HG02642 (cell line): ENCODE results near the gene GRB7.
"Not testable (repeated sequence)": the region's sequence is repeated elsewhere in the genome, so short reads cannot be mapped to it uniquely, and the experiment has no call there.

Source experiments
- ATAC-seq: cut with Tn5 transposase; IDR thresholded peaks from one replicate; pipeline ENCODE4 v1.9.1; 2021; ENCODE audit warnings: mild to moderate bottlenecking; ENCODE audit not compliant: unreplicated experiment, poor library complexity

The GRB7 gene

DNA sequence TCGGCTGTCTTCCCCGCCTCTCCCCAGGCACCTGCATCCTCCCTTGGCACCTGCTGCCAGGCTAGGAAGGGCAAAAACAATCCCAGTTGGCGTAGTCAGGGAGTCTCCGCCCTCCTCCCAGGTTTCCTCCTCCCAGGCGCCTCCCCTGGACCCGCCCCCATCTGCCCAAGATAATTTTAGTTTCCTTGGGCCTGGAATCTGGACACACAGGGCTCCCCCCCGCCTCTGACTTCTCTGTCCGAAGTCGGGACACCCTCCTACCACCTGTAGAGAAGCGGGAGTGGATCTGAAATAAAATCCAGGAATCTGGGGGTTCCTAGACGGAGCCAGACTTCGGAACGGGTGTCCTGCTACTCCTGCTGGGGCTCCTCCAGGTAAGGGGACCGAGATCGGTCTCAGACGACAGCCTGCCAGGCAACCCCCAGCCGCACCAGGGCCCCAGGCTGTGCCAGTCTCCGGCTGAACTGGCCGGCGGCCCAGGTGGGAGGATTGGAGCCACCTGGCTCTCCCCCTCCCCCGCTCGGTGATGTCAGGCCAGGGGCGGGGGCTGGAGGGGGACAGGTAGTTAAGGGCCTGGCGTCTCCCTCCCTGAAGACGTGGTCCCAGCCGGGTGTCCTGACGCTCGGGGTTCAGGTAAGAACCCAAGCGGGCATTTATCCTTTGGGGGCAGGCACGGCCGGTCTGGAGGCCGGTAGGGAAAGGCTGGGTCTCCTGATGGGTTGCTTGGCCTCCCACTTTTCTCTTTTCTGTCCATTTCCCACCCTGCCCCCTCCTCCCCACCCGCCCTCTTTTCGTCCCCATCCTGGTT lies at the start of gene GRB7:
TSS of gene GRB7 (plus strand) at position 179 of the 808 bp plus-strand sequence. CDS start 4,364 bp downstream, outside the sequence.
- no peak for ATAC-seq

DNA sequence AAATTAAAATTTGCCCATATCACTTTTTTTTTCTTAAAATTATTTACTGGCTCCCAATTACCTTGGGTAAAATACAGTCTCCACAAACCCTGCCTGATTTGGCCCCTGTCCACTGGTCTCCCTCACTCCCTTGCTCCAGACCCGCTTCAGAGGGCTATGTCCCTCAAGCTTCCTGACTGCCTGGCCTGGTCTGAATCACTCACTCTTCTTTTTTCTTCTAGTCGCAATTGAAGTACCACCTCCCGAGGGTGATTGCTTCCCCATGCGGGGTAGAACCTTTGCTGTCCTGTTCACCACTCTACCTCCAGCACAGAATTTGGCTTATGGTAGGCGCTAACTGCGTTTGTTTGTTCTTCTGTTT lies 49.3 kb upstream of the GRB7 start:
- ATAC-seq: no peak

- no peak for ATAC-seq
These were observed 48.8 kb upstream of the GRB7 start for GRCh38 chr17:39688945-39689344.

GRCh38 chr17:39694593-39694992 lies 43.1 kb upstream of the GRB7 start:
- ATAC-seq: no peak

DNA sequence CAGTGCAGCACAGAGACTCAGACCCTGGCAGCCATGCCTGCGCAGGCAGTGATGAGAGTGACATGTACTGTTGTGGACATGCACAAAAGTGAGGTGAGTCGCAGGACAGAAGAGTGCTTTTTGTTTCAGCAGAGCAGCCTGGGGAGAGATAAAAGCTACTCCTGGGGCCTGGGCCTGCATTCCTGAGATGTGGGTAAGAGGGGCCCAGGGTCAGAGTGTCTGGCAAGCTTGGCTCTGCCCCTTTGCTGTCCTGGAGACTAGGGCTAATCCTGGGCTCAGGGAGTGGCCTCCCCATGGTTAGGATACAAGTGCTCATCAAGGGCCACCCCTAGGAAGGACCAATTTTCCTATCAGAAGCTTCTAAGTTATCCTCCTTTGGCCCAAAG lies 42.7 kb upstream of the GRB7 start:
- ATAC-seq: no peak

DNA sequence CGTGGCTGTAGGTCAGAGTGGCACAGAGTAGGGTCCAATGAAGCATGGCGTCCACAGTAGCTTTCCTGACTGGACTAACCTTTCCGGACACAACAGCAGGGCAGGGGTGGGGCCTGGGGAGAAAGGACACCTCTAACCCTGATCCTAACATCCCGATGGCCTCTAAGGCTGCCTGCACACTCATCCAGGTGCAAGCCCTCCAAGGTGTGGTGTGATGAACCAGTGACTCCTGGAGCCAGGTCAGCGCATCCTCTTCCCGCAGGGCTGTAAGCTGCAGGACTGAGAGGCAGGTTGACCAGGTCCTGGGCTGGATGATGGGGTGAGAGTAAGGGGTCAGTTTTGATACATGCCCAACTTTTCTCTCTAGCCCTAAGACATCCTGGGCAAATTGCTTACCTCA lies 41.0 kb upstream of the GRB7 start:
- ATAC-seq: no peak

GRCh38 chr17:39697961-39698360 lies 39.8 kb upstream of the GRB7 start:
- no peak for ATAC-seq

DNA sequence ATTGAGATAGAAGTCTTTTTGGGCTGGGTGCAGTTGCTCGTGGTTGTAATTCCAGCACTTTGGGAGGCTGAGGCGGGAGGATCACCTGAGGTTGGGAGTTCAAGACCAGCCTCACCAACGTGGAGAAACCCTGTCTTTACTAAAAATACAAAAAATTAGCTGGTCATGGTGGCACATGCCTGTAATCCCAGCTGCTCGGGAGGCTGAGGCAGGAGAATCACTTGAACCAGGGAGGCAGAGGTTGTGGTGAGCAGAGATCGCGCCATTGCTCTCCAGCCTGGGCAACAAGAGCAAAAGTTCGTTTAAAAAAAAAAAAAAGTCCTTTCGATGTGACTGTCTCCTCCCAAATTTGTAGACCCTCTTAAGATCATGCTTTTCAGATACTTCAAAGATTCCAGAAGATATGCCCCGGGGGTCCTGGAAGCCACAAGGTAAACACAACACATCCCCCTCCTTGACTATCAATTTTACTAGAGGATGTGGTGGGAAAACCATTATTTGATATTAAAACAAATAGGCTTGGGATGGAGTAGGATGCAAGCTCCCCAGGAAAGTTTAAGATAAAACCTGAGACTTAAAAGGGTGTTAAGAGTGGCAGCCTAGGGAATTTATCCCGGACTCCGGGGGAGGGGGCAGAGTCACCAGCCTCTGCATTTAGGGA lies 38.5 kb upstream of the GRB7 start:
- ATAC-seq: not testable (repeated sequence)

DNA sequence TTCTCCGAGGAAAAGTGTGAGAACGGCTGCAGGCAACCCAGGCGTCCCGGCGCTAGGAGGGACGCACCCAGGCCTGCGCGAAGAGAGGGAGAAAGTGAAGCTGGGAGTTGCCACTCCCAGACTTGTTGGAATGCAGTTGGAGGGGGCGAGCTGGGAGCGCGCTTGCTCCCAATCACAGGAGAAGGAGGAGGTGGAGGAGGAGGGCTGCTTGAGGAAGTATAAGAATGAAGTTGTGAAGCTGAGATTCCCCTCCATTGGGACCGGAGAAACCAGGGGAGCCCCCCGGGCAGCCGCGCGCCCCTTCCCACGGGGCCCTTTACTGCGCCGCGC lies 38.0 kb upstream of the GRB7 start, which contains the start of gene ERBB2:
TSS of gene ERBB2 (plus strand) at position 247 of the 330 bp plus-strand sequence. CDS start 175 bp downstream, outside the sequence.
- ATAC-seq: no peak

DNA sequence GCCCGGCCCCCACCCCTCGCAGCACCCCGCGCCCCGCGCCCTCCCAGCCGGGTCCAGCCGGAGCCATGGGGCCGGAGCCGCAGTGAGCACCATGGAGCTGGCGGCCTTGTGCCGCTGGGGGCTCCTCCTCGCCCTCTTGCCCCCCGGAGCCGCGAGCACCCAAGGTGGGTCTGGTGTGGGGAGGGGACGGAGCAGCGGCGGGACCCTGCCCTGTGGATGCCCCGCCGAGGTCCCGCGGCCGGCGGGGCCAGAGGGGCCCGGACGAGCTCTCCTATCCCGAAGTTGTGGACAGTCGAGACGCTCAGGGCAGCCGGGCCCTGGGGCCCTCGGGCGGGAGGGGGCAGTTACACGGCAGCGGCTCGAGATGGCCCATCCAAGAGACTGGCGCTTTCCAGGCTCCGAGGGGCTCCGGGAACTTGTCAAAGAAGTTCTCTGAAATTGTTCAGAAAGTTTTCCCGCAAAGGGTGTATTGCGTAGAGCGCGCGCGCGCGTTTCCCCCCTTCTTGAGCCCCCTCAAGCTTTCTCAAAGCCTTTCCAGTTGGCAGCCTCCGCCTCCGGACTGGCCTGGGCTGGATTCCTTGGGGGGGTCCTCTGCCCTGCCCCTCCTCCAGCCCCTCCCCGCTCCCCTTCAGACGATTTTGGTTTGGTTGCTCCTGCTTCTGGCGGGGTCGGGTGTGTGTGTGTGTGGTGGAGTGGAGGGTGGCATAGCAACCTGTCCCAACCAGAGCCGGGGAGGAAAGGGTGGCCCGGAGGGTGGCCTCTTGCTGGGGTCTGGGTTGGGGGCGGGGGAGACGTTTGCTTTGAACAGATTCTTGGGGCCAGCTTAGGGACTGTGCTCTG lies 37.4 kb upstream of the GRB7 start:
- ATAC-seq: no peak

- ATAC-seq: no peak
These were observed 36.5 kb upstream of the GRB7 start for GRCh38 chr17:39701012-39701783.

DNA sequence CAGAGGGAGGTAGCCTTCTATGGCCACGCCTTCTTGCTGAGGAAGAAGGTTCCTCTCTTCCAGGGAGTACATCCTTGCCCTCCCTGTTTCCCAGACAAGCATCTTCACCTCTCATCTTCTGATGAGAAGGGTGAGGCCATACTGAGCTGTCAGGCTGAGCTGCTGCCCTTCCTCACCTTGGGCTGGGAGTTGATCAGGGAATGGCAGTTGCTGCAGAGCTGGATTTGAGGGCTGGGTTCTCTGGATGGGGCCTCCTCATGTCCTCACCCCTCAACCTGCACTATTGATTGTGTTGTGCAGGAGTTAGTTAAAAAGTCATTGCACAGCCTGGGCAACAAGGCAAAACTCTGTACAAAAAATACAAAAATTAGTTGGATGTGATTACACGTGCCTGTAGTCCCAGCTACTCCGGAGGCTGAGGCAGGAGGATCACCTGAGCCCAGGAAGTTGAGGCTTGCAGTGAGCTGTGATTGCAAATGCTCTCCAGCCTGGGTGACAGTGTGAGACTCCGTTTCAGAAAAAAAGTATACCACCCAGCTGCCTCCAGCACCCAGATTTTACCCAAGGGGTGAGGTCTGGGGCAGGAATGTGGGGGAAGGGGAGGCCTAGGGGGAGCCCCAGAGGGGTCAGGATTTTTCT lies 35.8 kb upstream of the GRB7 start:
- no peak for ATAC-seq

DNA sequence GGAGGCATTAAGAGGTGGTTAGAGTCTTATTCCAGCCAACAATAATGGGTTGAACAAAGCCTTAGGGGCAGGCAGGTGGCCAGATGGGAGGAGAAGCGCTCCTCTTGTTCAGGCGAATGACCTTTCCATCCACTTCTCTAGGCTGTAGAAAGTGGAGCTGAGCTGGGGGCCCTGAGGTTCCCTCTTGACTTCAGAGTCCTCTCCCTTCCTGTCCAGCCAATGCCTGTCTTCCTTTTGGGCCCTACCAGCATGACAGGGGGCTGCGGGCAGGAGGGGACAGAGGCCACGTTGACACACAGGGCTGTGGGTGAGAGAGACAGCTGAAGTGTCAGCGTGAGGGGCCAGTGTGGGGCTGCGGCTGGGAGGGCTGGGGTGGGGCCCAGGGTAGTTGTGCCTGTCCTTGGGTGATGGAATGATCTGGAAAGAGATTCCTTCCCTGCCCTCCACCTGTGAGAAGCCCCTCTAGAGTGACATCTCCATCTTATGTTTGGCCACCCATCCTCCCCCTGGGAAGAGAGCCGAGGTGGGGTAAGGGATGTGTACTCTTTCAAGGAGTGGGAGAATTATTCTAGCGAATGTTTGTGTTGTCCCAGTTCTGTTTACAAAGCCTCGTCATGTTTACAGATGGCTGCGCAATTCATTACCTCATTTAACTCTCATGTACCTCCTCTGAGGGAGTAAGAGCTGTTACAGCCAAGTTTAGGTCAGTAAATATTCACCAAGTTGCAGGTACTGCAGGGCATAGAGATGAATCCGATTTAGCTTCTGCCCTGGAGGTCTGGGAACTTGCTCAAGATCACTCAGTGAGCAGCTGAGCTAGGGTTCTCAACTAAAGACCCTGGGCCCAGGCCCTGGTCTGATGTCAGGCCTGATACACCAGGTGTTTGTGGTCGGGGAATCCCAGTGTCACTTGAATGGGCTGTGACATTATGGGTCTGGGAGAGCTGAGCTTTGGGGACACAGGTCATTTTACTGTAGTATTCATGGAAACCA lies 34.5 kb upstream of the GRB7 start:
- no peak for ATAC-seq

DNA sequence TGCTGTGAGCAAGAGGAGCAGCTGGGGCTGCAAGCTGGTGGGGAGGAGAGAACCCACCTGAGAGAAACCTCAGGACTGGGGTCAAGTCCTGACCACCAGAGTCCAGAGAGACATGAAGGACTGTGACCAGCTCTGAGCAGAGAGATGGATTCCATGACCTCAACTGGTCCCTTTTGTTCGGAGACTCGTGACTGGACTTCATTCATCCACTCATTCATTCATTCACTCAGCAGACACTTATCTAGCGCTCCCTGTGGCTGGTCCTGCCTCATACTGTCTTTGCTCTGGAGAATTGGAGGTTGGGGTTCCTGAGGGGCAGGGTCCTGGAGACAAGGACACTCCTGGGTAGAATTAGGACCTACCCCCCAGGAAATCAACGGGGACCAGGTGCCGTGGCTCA lies 33.8 kb upstream of the GRB7 start:
- ATAC-seq: no peak

DNA sequence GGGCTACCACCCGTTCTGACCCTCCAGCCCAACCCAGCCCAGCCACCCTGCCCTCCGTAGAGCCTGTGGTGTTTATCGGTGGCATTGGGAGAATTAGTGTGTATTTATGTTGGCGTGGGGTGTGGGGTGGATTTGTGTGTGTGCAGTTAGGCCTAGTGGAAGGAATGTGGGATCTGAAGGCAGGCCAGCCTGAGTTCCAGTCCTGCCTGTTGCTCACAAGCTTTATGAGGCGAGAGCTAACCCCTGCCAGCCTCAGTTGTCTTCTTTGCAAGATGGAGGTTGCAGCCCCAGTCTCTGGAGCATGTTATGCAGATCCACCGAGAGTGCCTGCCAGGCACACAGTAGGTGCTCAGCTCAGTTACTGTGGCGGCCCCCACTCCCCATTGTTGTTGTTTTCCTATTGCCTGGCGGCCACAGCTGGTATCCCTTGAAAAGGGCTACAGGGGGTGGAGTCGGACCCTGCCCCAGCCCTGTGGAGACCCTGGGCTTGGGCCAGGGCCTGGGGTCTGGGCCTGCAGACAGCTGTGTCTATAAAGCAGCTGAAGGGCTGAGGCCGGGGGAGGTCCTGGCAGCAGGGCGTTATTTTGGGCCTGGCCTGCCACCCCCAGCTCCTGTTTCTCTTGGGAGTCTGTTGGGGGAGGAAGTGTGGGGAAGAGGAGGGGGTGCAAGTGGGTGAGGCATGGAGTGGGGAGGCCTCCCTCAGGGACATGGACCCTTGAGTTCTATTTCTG lies 32.8 kb upstream of the GRB7 start:
- ATAC-seq: no peak

- no peak for ATAC-seq
These were observed 31.9 kb upstream of the GRB7 start for GRCh38 chr17:39705786-39706348.

GRCh38 chr17:39706383-39706782 lies 31.4 kb upstream of the GRB7 start:
- ATAC-seq: no peak

GRCh38 chr17:39706921-39707337 lies 30.8 kb upstream of the GRB7 start:
- no peak for ATAC-seq
